Stimulated activated CD8-positive, alpha-beta memory T cell treated with anti-CD3 and anti-CD28 coated beads, Interleukin-7, amount 100 ng/mL, for 1 hour (primary cell): ENCODE data around the gene WSB1.

ENCODE experiments used
- DNase-seq, 2 donors: peaks; one replicate each; pipeline ENCODE4 v3.0.0-alpha.2; 2020; ENCODE audit warnings: low read depth in 2 of 2

The WSB1 gene

DNA sequence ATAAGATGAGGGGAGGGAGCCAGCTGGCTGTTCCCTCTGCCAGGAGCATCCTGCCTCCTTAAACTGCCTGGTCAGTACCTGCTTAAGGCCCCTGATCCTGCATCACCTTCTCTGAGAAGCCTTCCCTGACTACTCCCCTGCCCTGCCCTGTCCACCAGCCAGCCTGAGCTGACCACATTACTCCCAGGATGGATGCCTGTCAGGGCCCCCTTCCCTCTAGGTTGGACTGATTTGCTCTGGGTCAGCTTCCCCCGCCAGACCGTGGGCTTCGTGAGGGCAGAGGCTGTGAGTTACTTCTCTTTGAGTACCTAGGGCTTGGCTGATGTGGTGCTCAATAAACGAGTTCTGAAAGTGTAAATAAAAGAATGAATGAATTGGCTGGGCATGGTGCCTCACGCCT is 63.3 kb downstream of the WSB1 start:
- DNase-seq = no peak

DNA sequence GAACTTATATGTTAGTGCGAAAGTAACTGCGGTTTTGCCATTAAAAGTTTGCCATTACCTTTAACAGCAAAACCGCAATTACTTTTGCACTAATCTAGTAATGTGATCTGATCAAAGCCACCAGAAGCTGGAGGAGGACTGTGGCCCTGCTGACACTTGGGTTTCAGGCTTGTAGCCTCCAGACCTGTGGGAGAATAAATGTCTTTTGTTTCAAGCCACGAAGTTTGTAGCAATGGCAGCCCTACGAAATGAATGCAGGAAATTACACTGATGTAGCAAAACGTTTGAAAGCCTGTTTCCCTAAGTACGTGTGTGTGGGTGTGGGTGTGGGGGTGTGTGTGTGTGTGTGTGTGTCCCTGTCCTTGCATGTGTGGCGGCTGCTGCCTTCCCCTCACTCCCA is 66.6 kb downstream of the WSB1 start:
- DNase-seq = no peak

DNA sequence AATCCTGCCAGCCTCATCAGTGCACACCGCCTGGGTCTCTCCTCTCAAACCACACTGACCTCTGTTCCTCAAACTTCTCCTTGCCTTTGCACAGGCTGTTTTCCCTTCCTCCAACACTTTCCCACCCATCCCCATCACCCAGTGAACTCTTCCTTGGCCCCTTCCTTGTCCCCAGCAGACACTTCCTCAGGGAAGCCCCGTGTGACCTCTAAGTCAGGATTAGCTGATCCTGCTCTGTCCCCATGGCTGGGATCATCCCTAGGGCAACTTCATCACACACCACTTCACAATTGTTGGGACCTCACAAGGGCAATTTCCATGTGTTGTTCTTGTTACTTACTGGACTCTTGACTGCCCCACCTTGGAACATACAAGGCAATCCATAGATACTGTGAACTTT is 67.8 kb downstream of the WSB1 start:
- no peak for DNase-seq

DNA sequence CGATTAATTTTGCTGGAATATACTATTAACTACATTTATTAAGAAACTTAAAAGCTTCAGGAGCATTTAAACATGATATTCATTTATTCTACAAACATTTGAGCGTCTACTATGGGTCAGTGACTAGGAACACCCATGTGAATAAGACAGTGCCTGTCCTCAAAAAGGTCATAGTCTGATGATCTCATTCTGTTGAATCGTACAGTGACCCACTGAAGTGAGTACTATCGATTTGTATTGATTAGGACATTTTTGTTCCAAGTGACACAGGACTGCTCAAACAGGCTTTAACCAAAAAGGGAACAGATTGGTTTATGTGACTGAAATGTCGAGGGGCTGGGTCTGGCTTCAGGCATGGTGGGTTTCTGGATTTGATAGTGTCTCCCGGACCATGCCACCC is 68.6 kb downstream of the WSB1 start:
- no peak for DNase-seq

DNA sequence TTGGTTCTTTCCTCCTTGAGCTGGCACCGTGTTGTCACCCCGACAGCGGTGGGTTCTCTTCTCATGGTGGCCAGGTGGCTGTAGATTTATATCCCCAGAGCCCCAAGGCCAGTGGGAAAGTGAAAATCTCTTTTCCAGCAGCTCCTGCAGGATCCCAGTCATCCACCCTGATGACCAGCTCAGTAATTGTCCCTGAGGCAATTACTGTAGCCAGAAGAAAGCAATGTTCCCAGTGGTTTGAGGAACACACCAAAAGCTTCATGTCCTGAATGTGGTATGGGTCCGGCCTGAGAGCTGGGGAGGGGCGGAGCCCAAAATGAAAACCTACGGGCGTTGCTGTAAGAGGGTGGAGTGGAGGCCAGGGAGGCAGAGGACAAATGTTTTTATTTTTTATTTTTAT is 69.0 kb downstream of the WSB1 start:
- DNase-seq = no peak

DNA sequence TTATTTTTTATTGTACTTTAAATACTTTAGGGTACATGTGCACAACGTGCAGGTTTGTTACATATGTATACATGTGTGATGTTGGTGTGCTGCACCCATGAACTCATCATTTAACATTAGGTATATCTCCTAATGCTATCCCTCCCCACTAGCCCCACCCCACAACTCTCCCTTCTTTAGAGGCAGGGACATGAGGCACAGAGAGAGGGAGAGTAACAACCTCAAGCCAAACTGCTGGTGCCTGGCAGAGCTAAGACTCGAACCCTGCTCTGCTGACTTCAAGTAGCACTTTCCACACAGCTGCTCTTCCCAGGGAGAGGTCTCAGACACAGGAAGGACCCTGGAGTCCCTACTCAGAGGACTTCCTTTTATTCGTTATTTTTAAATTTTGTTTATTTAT is 69.4 kb downstream of the WSB1 start:
- no peak for DNase-seq
